Adrenal gland (tissue), 5 donors: Measurements from ENCODE around the gene KIAA0513.

Experiments
- CTCF ChIP-seq, 6 experiments: fragments of 450-650 bp in 4 of 6; fragments of 200-600 bp in 2 of 6; sonication (generic) in 1 of 6; IDR thresholded peaks; 1 replicate in 5 of 6; 2 replicates in 1 of 6; pipeline versions ENCODE4 v1.5.1 to v1.8.0; 2016 to 2021; ENCODE audit warnings: antibody characterized with exemption in 6 of 6, mild to moderate bottlenecking in 2 of 6, moderate library complexity in 1 of 6
- POLR2A ChIP-seq, 2 donors: fragments of 450-650 bp; IDR thresholded peaks; one replicate each; pipeline ENCODE4 v1.6.1; 2017; ENCODE audit warnings: antibody characterized with exemption in 2 of 2, mild to moderate bottlenecking in 2 of 2, moderate library complexity in 1 of 2
- donor health status: DM: no; HTN: no; CAD: no.

- TF ChIP-seq CTCF (IDR thresholded peaks at IDR 0.05): no peak
- no peak for TF ChIP-seq POLR2A (IDR thresholded peaks at IDR 0.05)
Measured at GRCh38 chr16:85051683-85052082, 24.1 kb downstream of the KIAA0513 start.
